ENCODE results near the gene CNOT6.

DNA sequence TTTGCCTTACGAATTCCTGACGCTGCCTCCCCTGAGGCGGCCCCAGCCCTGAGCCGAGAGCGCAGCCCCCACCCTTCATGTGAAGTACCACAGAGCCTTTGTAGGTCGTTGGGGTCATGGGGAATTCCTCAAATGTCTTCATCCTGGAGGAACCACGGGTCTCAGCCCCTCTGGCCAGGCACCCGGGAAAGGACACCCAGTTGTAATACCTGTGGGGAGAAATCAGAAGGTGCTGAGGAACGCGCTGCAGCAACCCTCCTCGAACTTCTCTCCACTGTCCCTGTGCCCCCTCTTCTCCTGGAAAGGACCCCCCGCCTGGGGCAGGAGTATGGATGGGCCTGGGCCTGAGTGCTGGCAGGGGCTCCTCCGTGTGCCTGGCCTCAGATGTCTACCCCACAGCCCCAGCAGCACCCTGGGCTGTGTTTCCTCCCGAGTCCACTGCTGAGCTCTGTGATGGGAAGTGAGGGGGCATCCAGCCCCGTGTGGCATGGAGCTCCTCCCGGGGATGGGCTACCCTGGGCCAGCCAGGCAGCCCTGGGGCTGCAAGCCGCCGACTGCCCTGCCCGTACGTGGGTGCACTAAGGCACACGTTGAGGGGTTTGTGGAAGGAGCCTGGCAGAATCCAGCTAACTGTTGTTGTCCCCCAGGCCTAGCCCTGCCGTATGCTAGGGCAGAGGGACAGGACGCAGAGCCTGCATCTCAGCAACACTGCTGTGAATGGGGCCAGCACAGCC lies 115.8 kb downstream of the CNOT6 start:
- TF ChIP-seq JUND (IDR thresholded peaks at IDR 0.05; ENCODE audit: low read depth, low read length) = no peak
- TF ChIP-seq, protein P1, sequence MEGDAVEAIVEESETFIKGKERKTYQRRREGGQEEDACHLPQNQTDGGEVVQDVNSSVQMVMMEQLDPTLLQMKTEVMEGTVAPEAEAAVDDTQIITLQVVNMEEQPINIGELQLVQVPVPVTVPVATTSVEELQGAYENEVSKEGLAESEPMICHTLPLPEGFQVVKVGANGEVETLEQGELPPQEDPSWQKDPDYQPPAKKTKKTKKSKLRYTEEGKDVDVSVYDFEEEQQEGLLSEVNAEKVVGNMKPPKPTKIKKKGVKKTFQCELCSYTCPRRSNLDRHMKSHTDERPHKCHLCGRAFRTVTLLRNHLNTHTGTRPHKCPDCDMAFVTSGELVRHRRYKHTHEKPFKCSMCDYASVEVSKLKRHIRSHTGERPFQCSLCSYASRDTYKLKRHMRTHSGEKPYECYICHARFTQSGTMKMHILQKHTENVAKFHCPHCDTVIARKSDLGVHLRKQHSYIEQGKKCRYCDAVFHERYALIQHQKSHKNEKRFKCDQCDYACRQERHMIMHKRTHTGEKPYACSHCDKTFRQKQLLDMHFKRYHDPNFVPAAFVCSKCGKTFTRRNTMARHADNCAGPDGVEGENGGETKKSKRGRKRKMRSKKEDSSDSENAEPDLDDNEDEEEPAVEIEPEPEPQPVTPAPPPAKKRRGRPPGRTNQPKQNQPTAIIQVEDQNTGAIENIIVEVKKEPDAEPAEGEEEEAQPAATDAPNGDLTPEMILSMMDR (IDR thresholded peaks at IDR 0.05 in 2 of 3, conservative IDR thresholded peaks at IDR 0.05 in 1 of 3; ENCODE audit: control insufficient read depth in 2 of 3, extremely low read depth in 1 of 3, insufficient read depth in 1 of 3, low read depth in 3 of 3, low read length in 3 of 3) = no peak
- no peak for TF ChIP-seq POLR2A (IDR thresholded peaks at IDR 0.05; ENCODE audit: low read depth, low read length)

All from GM12878 (cell line).